GM12891 (cell line): Measurements from ENCODE around the gene TTLL5.

ENCODE experiments used
- POLR2AphosphoS5 ChIP-seq: IDR thresholded peaks from 2 replicates; pipeline ENCODE4 v1.6.1; 2011; ENCODE audit warnings: low read depth, low read length, control low read depth
- TAF1 ChIP-seq: IDR thresholded peaks from 2 replicates; pipeline ENCODE4 v1.6.1; 2011; ENCODE audit warnings: low read depth, low read length, control low read depth

DNA sequence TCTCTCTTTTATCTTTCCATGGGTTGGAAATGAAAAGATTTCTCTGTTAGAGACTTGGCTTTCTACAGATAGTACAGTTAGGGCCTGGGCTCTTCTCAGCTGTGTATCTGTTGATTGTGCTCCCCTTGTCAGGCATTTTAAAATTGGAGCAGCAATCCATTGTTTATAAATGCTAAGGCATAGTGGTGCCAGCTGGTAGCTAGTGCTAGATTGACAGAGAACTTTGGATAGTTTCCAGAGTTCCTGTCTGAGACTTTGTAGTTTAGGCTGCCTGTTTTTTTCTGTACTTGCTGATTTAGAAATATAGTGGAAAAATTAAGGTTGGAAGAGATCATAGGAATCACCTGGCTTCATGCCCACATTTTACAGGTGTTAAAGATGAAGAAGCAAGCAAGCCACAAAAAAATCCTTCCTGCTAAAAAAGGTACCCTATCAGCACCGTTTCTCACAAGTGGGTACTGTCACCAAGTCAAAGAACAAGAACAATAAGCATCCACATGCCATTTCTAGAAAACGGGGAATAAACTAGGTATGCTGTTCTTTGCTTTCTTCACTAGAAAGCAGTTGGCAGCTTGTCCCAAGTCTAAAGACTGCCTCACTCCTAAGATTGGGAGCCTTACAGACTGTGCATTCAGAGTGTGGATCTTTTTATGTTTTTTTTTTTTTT lies 6.2 kb downstream of the TTLL5 start:
- no peak for TF ChIP-seq POLR2AphosphoS5
- TF ChIP-seq TAF1: no peak
